HFFc6 (cell line): ENCODE data around the gene SLC6A18. TPM values are rescaled to one million over a fixed set of nuclear protein-coding genes. Genes with fewer than 3 reads are reported as not detected.

Source experiments
- DNase-seq: peaks from one replicate; pipeline ENCODE4 v3.0.0-alpha.2; 2018
- H3K27ac Mint-ChIP-seq: 2 replicates; pipeline ENCODE4 v1.8.0; 2020; ENCODE audit warnings: mild to moderate bottlenecking, mixed read lengths
- H3K27me3 Mint-ChIP-seq: 2 replicates; pipeline ENCODE4 v1.8.0; 2021; ENCODE audit warnings: mild to moderate bottlenecking, moderate library complexity, mixed read lengths; ENCODE audit not compliant: insufficient read depth
- H3K36me3 Mint-ChIP-seq: 2 replicates; pipeline ENCODE4 v1.8.0; 2021; ENCODE audit warnings: low read depth, mixed read lengths
- H3K4me1 Mint-ChIP-seq: 2 replicates; pipeline ENCODE4 v1.8.0; 2020; ENCODE audit warnings: low read depth, mixed read lengths
- H3K4me3 Mint-ChIP-seq: 2 replicates; pipeline ENCODE4 v1.8.0; 2020; ENCODE audit warnings: mild to moderate bottlenecking, moderate library complexity, mixed read lengths
- H3K9me3 Mint-ChIP-seq: 2 replicates; pipeline ENCODE4 v1.8.0; 2020; ENCODE audit warnings: mild to moderate bottlenecking, mixed read lengths
- total RNA-seq, 6 experiments: library from RNA; stranded (reverse); fragmentation: NEBNext Ultra II Directional; extraction: Animal tissue kit (Norgen Biotek cat#: 25700); gene quantifications; 2 replicates in 1 of 6; 3 replicates in 5 of 6; pipeline ENCODE4 v1.2.3, GENCODE V29; 2021
- TF ChIP-seq, protein P1 (sequence below): fragments of 200-600 bp; sonication (generic); IDR thresholded peaks from 2 replicates; pipeline ENCODE4 v1.5.0; 2021; ENCODE audit warnings: antibody characterized with exemption, mild to moderate bottlenecking

The SLC6A18 gene
- total RNA-seq, 6 experiments from 2014 or later = not detected

GRCh38 chr5:1188464-1188863, 36.7 kb upstream of the SLC6A18 start:
- DNase-seq = no peak
- Mint-ChIP-seq H3K9me3 (no peaks in the 10 kb centered on the region), H3K36me3 (no peaks in the 10 kb centered on the region), H3K4me3 (no peak overlapping the region), H3K4me1 (no peaks in the 10 kb centered on the region), H3K27ac (no peak overlapping the region), H3K27me3 (peaks cover 18% of the 10 kb centered on the region)
- TF ChIP-seq, protein P1, sequence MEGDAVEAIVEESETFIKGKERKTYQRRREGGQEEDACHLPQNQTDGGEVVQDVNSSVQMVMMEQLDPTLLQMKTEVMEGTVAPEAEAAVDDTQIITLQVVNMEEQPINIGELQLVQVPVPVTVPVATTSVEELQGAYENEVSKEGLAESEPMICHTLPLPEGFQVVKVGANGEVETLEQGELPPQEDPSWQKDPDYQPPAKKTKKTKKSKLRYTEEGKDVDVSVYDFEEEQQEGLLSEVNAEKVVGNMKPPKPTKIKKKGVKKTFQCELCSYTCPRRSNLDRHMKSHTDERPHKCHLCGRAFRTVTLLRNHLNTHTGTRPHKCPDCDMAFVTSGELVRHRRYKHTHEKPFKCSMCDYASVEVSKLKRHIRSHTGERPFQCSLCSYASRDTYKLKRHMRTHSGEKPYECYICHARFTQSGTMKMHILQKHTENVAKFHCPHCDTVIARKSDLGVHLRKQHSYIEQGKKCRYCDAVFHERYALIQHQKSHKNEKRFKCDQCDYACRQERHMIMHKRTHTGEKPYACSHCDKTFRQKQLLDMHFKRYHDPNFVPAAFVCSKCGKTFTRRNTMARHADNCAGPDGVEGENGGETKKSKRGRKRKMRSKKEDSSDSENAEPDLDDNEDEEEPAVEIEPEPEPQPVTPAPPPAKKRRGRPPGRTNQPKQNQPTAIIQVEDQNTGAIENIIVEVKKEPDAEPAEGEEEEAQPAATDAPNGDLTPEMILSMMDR = no peak

DNA sequence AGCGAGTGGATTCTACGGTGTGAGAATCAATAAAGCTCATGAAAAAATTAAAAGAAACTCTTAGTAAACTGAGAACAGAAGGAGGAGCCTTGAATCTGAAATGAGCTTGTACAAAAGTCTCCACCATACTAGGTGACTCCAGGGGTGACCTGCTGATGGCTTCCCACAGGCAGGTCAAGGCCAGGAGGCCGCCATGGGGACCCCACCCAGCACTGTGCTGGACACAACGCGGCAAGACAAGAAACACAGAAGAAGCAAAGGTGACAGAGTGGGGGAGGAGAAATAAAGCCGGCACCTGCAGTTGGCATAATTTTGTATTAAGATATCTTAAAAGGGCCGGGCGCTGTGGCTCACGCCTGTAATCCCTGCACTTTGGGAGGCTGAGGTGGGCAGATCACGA, 35.9 kb upstream of the SLC6A18 start:
- H3K4me1 Mint-ChIP-seq = no peaks in the 10 kb centered on the region
- H3K9me3 Mint-ChIP-seq = no peaks in the 10 kb centered on the region
- TF ChIP-seq, protein P1 = no peak
- H3K36me3 Mint-ChIP-seq = no peaks in the 10 kb centered on the region
- peaks cover 18% of the 10 kb centered on the region for H3K27me3 Mint-ChIP-seq
- no peak overlapping the region for H3K27ac Mint-ChIP-seq
- H3K4me3 Mint-ChIP-seq = no peak overlapping the region
- DNase-seq = no peak

GRCh38 chr5:1190278-1190677, 34.9 kb upstream of the SLC6A18 start:
- H3K27me3 Mint-ChIP-seq = peaks cover 18% of the 10 kb centered on the region
- no peak overlapping the region for H3K27ac Mint-ChIP-seq
- TF ChIP-seq, protein P1 = no peak
- DNase-seq = no peak
- no peaks in the 10 kb centered on the region for H3K9me3 Mint-ChIP-seq
- H3K36me3 Mint-ChIP-seq = no peaks in the 10 kb centered on the region
- no peak overlapping the region for H3K4me3 Mint-ChIP-seq
- H3K4me1 Mint-ChIP-seq = no peaks in the 10 kb centered on the region

GRCh38 chr5:1190837-1191239, 34.3 kb upstream of the SLC6A18 start:
- TF ChIP-seq, protein P1 = no peak
- H3K4me3 Mint-ChIP-seq = no peak overlapping the region
- no peaks in the 10 kb centered on the region for H3K4me1 Mint-ChIP-seq
- peaks cover 18% of the 10 kb centered on the region for H3K27me3 Mint-ChIP-seq
- H3K36me3 Mint-ChIP-seq = no peaks in the 10 kb centered on the region
- H3K9me3 Mint-ChIP-seq = no peaks in the 10 kb centered on the region
- no peak for DNase-seq
- no peak overlapping the region for H3K27ac Mint-ChIP-seq

- peaks cover 18% of the 10 kb centered on the region for H3K27me3 Mint-ChIP-seq
- TF ChIP-seq, protein P1 = no peak
Measured at GRCh38 chr5:1192971-1193590, 32.1 kb upstream of the SLC6A18 start.

GRCh38 chr5:1193591-1193985, 31.6 kb upstream of the SLC6A18 start:
- no peak overlapping the region for H3K4me3 Mint-ChIP-seq
- H3K27ac Mint-ChIP-seq = no peak overlapping the region
- H3K4me1 Mint-ChIP-seq = no peaks in the 10 kb centered on the region
- no peak for DNase-seq
- H3K36me3 Mint-ChIP-seq = no peaks in the 10 kb centered on the region
- no peaks in the 10 kb centered on the region for H3K9me3 Mint-ChIP-seq
- peaks cover 18% of the 10 kb centered on the region for H3K27me3 Mint-ChIP-seq
- TF ChIP-seq, protein P1 = no peak

More at GRCh38 chr5:1192971-1193590, 32.1 kb upstream of the SLC6A18 start:
- Mint-ChIP-seq H3K36me3 (no peaks in the 10 kb centered on the region), H3K9me3 (no peaks in the 10 kb centered on the region), H3K4me1 (no peaks in the 10 kb centered on the region), H3K27ac (no peak overlapping the region), H3K4me3 (no peak overlapping the region)
- DNase-seq = no peak
